Esophagus (tissue), 2 donors: ENCODE measurements around the gene ZNF462. TPM values are rescaled to one million over a fixed set of nuclear protein-coding genes. Genes with fewer than 3 reads are reported as not detected.
"Not testable (repeated sequence)": the region's sequence is repeated elsewhere in the genome, so short reads cannot be mapped to it uniquely, and the experiment has no call there.

Experiments used
- H3K27ac ChIP-seq, 2 donors: one replicate each; pipeline ENCODE4 v1.5.1; 2013; ENCODE audit warnings: low read depth in 2 of 2, mild to moderate bottlenecking in 2 of 2, inconsistent platforms in 1 of 2, low read length in 1 of 2, moderate library complexity in 1 of 2
- H3K27me3 ChIP-seq, 2 donors: one replicate each; pipeline ENCODE4 v1.6.1; 2013; ENCODE audit warnings: low read length in 2 of 2, control low read depth in 1 of 2, mild to moderate bottlenecking in 1 of 2; ENCODE audit not compliant: insufficient read depth in 2 of 2, control insufficient read depth in 1 of 2
- H3K36me3 ChIP-seq, 2 donors: one replicate each; pipeline ENCODE4 v1.6.1; 2013; ENCODE audit warnings: low read length in 1 of 2; ENCODE audit not compliant: control insufficient read depth in 2 of 2, insufficient read depth in 2 of 2
- H3K4me1 ChIP-seq, 2 donors: one replicate each; pipeline ENCODE4 v1.6.1; 2013; ENCODE audit warnings: low read length in 1 of 2; ENCODE audit not compliant: control insufficient read depth in 2 of 2, insufficient read depth in 2 of 2
- H3K4me3 ChIP-seq, 2 donors: one replicate each; pipeline ENCODE4 v1.5.1; 2013; ENCODE audit warnings: low read length in 2 of 2, mild to moderate bottlenecking in 2 of 2, low read depth in 1 of 2, moderate library complexity in 1 of 2
- H3K9me3 ChIP-seq, 2 donors: one replicate each; pipeline ENCODE4 v1.6.1; 2013; ENCODE audit warnings: mild to moderate bottlenecking in 2 of 2, low read depth in 1 of 2, low read length in 1 of 2, moderate library complexity in 1 of 2; ENCODE audit not compliant: control insufficient read depth in 2 of 2, insufficient read depth in 1 of 2
- WGBS, 2 donors: extraction: QIAGEN DNeasy Blood & Tissue Kit; methylation state at CpG; one replicate each; pipeline ENCODE4 v1.1.7; 2013; 5-methylcytosine and 5-hydroxymethylcytosine counted together
- polyA plus RNA-seq, 2 donors: library from polyadenylated mRNA; stranded (reverse); fragments of 200-250 nt; gene quantifications; one replicate each; pipeline ENCODE4 v1.2.3, GENCODE V29; 2013
- donor health status: healthy with polysubstance abuse.
- donor health status: Bipolar disorder and iron deficiency.

The ZNF462 gene
- polyA plus RNA-seq, 2 donors: 3.9 to 5.8 TPM

GRCh38 chr9:106835840-106836239, 27.1 kb upstream of the ZNF462 start:
- 96 to 98% methylated on average over 2 of the region's 2 CpGs for WGBS, 2 donors
- Histone ChIP-seq H3K36me3 (no peaks in the 10 kb centered on the region), H3K27ac (no peak overlapping the region), H3K4me3 (no peak overlapping the region), H3K27me3 (no peaks in the 10 kb centered on the region), H3K9me3 (no peaks in the 10 kb centered on the region), H3K4me1 (no peaks in the 10 kb centered on the region)

GRCh38 chr9:106843371-106843770, 19.6 kb upstream of the ZNF462 start:
- Histone ChIP-seq H3K36me3 (no peaks in the 10 kb centered on the region), H3K27me3 (no peaks in the 10 kb centered on the region), H3K27ac (no peak overlapping the region), H3K4me3 (no peak overlapping the region), H3K4me1 (no peaks in the 10 kb centered on the region), H3K9me3 (no peaks in the 10 kb centered on the region)
- WGBS, 2 donors: 33 to 44% methylated on average over 1 of the region's 1 CpG

GRCh38 chr9:106846307-106846706, 16.7 kb upstream of the ZNF462 start:
- no peaks in the 10 kb centered on the region for H3K4me1 ChIP-seq
- no peaks in the 10 kb centered on the region for H3K9me3 ChIP-seq
- no peaks in the 10 kb centered on the region for H3K27me3 ChIP-seq
- no peak overlapping the region for H3K27ac ChIP-seq
- WGBS, 2 donors: 76 to 92% methylated on average over 1 of the region's 1 CpG
- H3K4me3 ChIP-seq: no peak overlapping the region
- H3K36me3 ChIP-seq: no peaks in the 10 kb centered on the region

GRCh38 chr9:106846857-106847256, 16.1 kb upstream of the ZNF462 start:
- Histone ChIP-seq H3K27ac (no peak overlapping the region), H3K36me3 (no peaks in the 10 kb centered on the region), H3K4me3 (no peak overlapping the region), H3K4me1 (no peaks in the 10 kb centered on the region), H3K27me3 (no peaks in the 10 kb centered on the region), H3K9me3 (no peaks in the 10 kb centered on the region)
- 88 to 95% methylated on average over 2 of the region's 2 CpGs for WGBS, 2 donors

GRCh38 chr9:106851640-106852039, 11.3 kb upstream of the ZNF462 start:
- not testable (repeated sequence) for H3K36me3 ChIP-seq, H3K4me3 ChIP-seq, H3K27me3 ChIP-seq, H3K27ac ChIP-seq, H3K4me1 ChIP-seq, H3K9me3 ChIP-seq
- 95 to 96% methylated on average over 8 of the region's 8 CpGs for WGBS, 2 donors

GRCh38 chr9:106857811-106858470, 5.0 kb upstream of the ZNF462 start:
- WGBS, 2 donors: 94 to 96% methylated on average over 3 of the region's 3 CpGs
- Histone ChIP-seq H3K9me3 (no peaks in the 10 kb centered on the region), H3K27ac (no peak overlapping the region), H3K4me1 (no peaks in the 10 kb centered on the region), H3K36me3 (no peaks in the 10 kb centered on the region), H3K4me3 (no peak overlapping the region), H3K27me3 (no peaks in the 10 kb centered on the region)

GRCh38 chr9:106859957-106860720, 2.8 kb upstream of the ZNF462 start:
- Histone ChIP-seq H3K36me3 (no peaks in the 10 kb centered on the region), H3K4me3 (peak overlapping the region; percentile 61 to 97), H3K27ac (peak overlapping the region; percentile 7 to 53), H3K4me1 (no peaks in the 10 kb centered on the region), H3K9me3 (no peaks in the 10 kb centered on the region), H3K27me3 (no peaks in the 10 kb centered on the region)
- 1 to 3% methylated on average over 43 of the region's 43 CpGs for WGBS, 2 donors

GRCh38 chr9:106860721-106861639, 2.0 kb upstream of the ZNF462 start:
- H3K9me3 ChIP-seq: no peaks in the 10 kb centered on the region
- peak overlapping the region; percentile 61 to 97 for H3K4me3 ChIP-seq
- no peaks in the 10 kb centered on the region for H3K36me3 ChIP-seq
- no peaks in the 10 kb centered on the region for H3K27me3 ChIP-seq
- no peaks in the 10 kb centered on the region for H3K4me1 ChIP-seq
- 2% methylated on average over 51 of the region's 51 CpGs for WGBS, 2 donors
- peak overlapping the region; percentile 11 to 53 for H3K27ac ChIP-seq

- Histone ChIP-seq H3K4me1 (no peaks in the 10 kb centered on the region), H3K4me3 (peak overlapping the region; percentile 83 to 97), H3K27ac (peak overlapping the region; percentile 53 to 65), H3K27me3 (no peaks in the 10 kb centered on the region), H3K9me3 (no peaks in the 10 kb centered on the region), H3K36me3 (no peaks in the 10 kb centered on the region)
- 1 to 2% methylated on average over 15 of the region's 15 CpGs for WGBS, 2 donors
Measured at GRCh38 chr9:106861640-106862109, 1.3 kb upstream of the ZNF462 start.
